ENCODE results near the gene LRCH1. TPM values are rescaled to one million over a fixed set of nuclear protein-coding genes. Genes with fewer than 3 reads are reported as not detected.

The LRCH1 gene
- total RNA-seq, 4 donors from 2014 or later, result 29.1 to 55.6 (median 36.2) TPM

DNA sequence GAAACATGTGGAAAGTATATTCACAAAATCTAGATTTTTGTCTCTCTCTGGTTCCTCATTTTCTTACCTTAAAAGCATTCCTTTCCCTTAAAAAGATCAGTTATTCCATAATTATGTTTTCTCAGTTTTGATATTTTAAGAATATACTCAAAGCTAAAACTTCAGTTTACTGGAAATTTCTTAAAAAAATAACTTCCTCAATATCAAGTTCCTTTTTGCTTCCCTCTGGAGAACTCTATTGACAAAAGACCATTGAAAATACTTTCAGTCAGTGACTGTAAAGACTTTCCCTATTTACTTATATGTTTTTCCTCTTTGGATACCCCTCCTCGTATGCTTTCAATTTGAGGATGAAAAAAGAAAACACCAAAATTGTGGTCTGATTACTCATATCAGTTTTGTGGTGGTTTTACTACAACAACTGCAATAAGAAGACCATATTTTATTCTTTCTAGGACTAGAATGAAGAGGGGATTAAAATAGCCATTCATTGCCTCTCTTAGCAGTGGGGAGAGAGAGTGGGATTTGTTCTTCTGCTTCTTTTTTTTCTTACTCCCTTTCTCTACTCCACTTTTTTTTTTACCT is 130.8 kb downstream of the LRCH1 start:
- no peak overlapping the region for H3K4me3 ChIP-seq
- peaks cover 0 to 5% of the 10 kb centered on the region in 2 donors for H3K4me1 ChIP-seq

GRCh38 chr13:46684287-46685001 is 131.5 kb downstream of the LRCH1 start:
- TF ChIP-seq CTCF (IDR thresholded peaks at IDR 0.05) (peak in 2 of 4 experiments; percentile 11 to 13), POLR2A (IDR thresholded peaks at IDR 0.05) (no peak)
- peak overlapping the region; percentile 54 to 66 for H3K27ac ChIP-seq
- intact Hi-C loops (cut with DNase I; ENCODE audit: low total_unique reads), result no loop called here
- H3K9me3 ChIP-seq, result no peaks in the 10 kb centered on the region
- peaks cover 0 to 5% of the 10 kb centered on the region in 2 donors for H3K4me1 ChIP-seq
- no peaks in the 10 kb centered on the region for H3K27me3 ChIP-seq
- H3K36me3 ChIP-seq, result no peaks in the 10 kb centered on the region
- no peak for DNase-seq
- no peak overlapping the region for H3K4me3 ChIP-seq

More for the DNA sequence above, 130.8 kb downstream of the LRCH1 start:
- DNase-seq, result no peak
- intact Hi-C loops (cut with DNase I; ENCODE audit: low total_unique reads), result no loop called here
- Histone ChIP-seq H3K27me3 (no peaks in the 10 kb centered on the region), H3K27ac (peak overlapping the region; percentile 54 to 66), H3K36me3 (no peaks in the 10 kb centered on the region), H3K9me3 (no peaks in the 10 kb centered on the region)
- TF ChIP-seq CTCF (IDR thresholded peaks at IDR 0.05), result no peak
- no peak for TF ChIP-seq POLR2A (IDR thresholded peaks at IDR 0.05)

DNA sequence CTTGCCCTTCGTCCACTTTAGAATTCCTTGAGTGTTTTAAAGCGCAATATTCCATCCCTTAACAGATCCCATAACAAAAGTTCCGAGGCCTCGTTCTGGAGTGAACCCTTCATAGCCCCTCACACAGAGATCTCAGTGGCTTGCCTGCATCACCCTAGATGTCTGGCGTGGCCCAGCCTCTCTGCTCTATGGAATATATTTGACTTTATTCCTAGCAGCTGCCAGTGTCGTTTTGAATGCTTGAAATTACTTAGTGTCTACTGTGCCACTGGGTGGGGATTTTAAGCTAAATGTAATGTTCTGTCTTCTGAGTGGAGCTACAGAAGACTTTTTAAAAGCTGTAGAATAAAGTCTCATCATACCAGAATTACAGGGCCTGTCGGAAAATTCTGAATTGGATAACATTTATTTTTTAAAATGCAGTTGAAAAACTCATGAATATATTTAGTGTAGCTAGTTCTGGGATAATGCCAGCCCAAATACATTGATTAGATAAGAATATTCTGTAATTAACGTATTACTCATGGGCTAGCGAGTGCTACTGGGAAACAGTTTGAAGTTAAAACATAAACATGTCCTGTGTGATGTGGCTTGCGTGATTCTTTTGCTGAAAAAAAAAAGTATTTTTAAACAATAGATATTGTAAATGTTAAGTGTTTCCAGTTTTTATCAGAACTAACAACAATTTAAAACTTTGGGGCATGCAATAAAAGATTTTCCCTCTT is 132.2 kb downstream of the LRCH1 start:
- H3K27ac ChIP-seq, result peak overlapping the region; percentile 54 to 66
- TF ChIP-seq POLR2A (IDR thresholded peaks at IDR 0.05) (no peak), CTCF (IDR thresholded peaks at IDR 0.05) (no peak)
- H3K4me1 ChIP-seq, result peaks cover 0 to 3% of the 10 kb centered on the region in 2 donors
- no peaks in the 10 kb centered on the region for H3K36me3 ChIP-seq
- H3K9me3 ChIP-seq, result no peaks in the 10 kb centered on the region
- H3K4me3 ChIP-seq, result no peak overlapping the region
- H3K27me3 ChIP-seq, result no peaks in the 10 kb centered on the region
- intact Hi-C loops (cut with DNase I; ENCODE audit: low total_unique reads), result no loop called here
- DNase-seq, result no peak

DNA sequence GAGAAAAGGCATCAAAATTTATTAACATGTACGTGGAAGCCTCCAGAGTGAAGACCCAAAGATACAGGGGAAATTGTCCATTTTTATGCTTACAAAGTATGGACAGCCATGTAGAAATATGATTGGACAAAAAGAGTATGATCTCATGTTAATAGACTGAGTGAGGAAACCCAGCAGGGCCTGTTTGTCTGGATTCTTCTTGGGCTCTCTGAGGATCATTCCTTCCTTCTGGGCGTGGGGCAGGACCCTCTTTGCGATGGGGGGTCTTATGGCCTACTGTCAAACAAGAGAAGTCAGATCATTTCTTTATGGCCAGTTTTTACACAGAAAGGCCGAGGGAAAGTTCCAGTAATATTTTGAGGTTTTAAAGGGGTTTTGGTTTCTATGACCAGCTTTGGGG is 133.2 kb downstream of the LRCH1 start:
- TF ChIP-seq POLR2A (IDR thresholded peaks at IDR 0.05) (no peak), CTCF (IDR thresholded peaks at IDR 0.05) (no peak)
- Histone ChIP-seq H3K36me3 (no peaks in the 10 kb centered on the region), H3K4me1 (no peaks in the 10 kb centered on the region), H3K27me3 (no peaks in the 10 kb centered on the region), H3K4me3 (no peak overlapping the region), H3K27ac (no peak overlapping the region), H3K9me3 (no peaks in the 10 kb centered on the region)
- intact Hi-C loops (cut with DNase I; ENCODE audit: low total_unique reads), result no loop called here
- no peak for DNase-seq

- H3K27me3 ChIP-seq, result no peaks in the 10 kb centered on the region
- peaks cover 0 to 5% of the 10 kb centered on the region in 2 donors for H3K4me1 ChIP-seq
- H3K27ac ChIP-seq, result no peak overlapping the region
- TF ChIP-seq POLR2A (IDR thresholded peaks at IDR 0.05) (no peak), CTCF (IDR thresholded peaks at IDR 0.05) (no peak)
- DNase-seq, result no peak
- intact Hi-C loops (cut with DNase I; ENCODE audit: low total_unique reads), result no loop called here
- H3K4me3 ChIP-seq, result no peak overlapping the region
- no peaks in the 10 kb centered on the region for H3K9me3 ChIP-seq
- no peaks in the 10 kb centered on the region for H3K36me3 ChIP-seq
These were observed 134.8 kb downstream of the LRCH1 start for GRCh38 chr13:46687810-46688209.
